HEK293 (cell line): Measurements from ENCODE around the gene SPATA16.
"Not testable (repeated sequence)": the region's sequence is repeated elsewhere in the genome, so short reads cannot be mapped to it uniquely, and the experiment has no call there.

ENCODE experiments used
- CTCF ChIA-PET: fragments of 350-600 bp; formaldehyde crosslinking; extraction: SDS; loops from one replicate; lab custom pipeline; 2021; ENCODE audit warnings: antibody characterized with exemption; lab: Yijun Ruan, JAX
- POLR2A ChIA-PET: fragments of 300-600 bp; formaldehyde crosslinking; extraction: SDS; loops from one replicate; lab custom pipeline; 2020; ENCODE audit warnings: antibody characterized with exemption, inconsistent platforms; lab: Yijun Ruan, JAX
- H3K27ac ChIP-seq: fragments of 200-500 bp; sonication (Bioruptor generic); 2 replicates; pipeline ENCODE4 v1.5.1; 2014; ENCODE audit warnings: low read depth, low read length, control low read depth, inconsistent platforms; ENCODE audit errors: extremely low read depth
- H3K36me3 ChIP-seq, 2 experiments: fragments of 200-500 bp in 1 of 2; sonication (Bioruptor generic) in 1 of 2; 1 replicate in 1 of 2; 2 replicates in 1 of 2; pipeline ENCODE4 v1.5.1; 2014 to 2017; ENCODE audit warnings: inconsistent platforms in 2 of 2, low read length in 2 of 2; ENCODE audit not compliant: control insufficient read depth in 2 of 2, insufficient read depth in 1 of 2
- H3K4me1 ChIP-seq: fragments of 200-500 bp; sonication (Bioruptor generic); 2 replicates; pipeline ENCODE4 v1.5.1; 2014; ENCODE audit warnings: mild to moderate bottlenecking, low read length, inconsistent platforms; ENCODE audit not compliant: control insufficient read depth, insufficient read depth
- H3K4me3 ChIP-seq: 2 replicates; pipeline ENCODE4 v1.5.1; 2011; ENCODE audit warnings: low read depth, mild to moderate bottlenecking, control low read depth, low read length, moderate library complexity
- H3K9me3 ChIP-seq: fragments of 200-500 bp; sonication (Bioruptor generic); 2 replicates; pipeline ENCODE4 v1.5.1; 2014; ENCODE audit warnings: low read depth, low read length, inconsistent platforms; ENCODE audit not compliant: control insufficient read depth, insufficient read depth
- KLF8 ChIP-seq: fragments of 450-650 bp; formaldehyde crosslinking; IDR thresholded peaks from 2 replicates; pipeline ENCODE4 v1.5.1; 2016; ENCODE audit warnings: missing biosample characterization, missing genetic modification characterization
- PRDM10 ChIP-seq: fragments of 450-650 bp; formaldehyde crosslinking; IDR thresholded peaks from 2 replicates; pipeline ENCODE4 v1.5.1; 2016; ENCODE audit warnings: missing biosample characterization, missing genetic modification characterization
- REPIN1 ChIP-seq: fragments of 450-650 bp; formaldehyde crosslinking; IDR thresholded peaks from 2 replicates; pipeline ENCODE4 v1.5.1; 2017; ENCODE audit warnings: missing biosample characterization, missing genetic modification characterization, low read depth
- SALL2 ChIP-seq: fragments of 450-650 bp; formaldehyde crosslinking; IDR thresholded peaks from 2 replicates; pipeline ENCODE4 v1.5.0; 2017; ENCODE audit warnings: missing biosample characterization, mild to moderate bottlenecking, missing genetic modification characterization, borderline replicate concordance
- ZBTB11 ChIP-seq: fragments of 450-650 bp; formaldehyde crosslinking; conservative IDR thresholded peaks from 2 replicates; pipeline ENCODE4 v1.5.1; 2016; ENCODE audit warnings: low read depth, missing biosample characterization, missing genetic modification characterization
- ZNF157 ChIP-seq: fragments of 450-650 bp; formaldehyde crosslinking; IDR thresholded peaks from 2 replicates; pipeline ENCODE4 v1.5.1; 2016; ENCODE audit warnings: missing biosample characterization, missing genetic modification characterization
- ZNF214 ChIP-seq: fragments of 450-650 bp; formaldehyde crosslinking; IDR thresholded peaks from 2 replicates; pipeline ENCODE4 v1.5.1; 2017; ENCODE audit warnings: missing biosample characterization, mild to moderate bottlenecking, missing genetic modification characterization, borderline replicate concordance
- ZNF221 ChIP-seq: fragments of 450-650 bp; formaldehyde crosslinking; IDR thresholded peaks from 2 replicates; pipeline ENCODE4 v1.5.1; 2017; ENCODE audit warnings: missing biosample characterization, missing genetic modification characterization, borderline replicate concordance
- ZNF350 ChIP-seq: fragments of 450-650 bp; formaldehyde crosslinking; IDR thresholded peaks from 2 replicates; pipeline ENCODE4 v1.5.0; 2017; ENCODE audit warnings: missing biosample characterization, mild to moderate bottlenecking, missing genetic modification characterization
- ZNF391 ChIP-seq: fragments of 450-650 bp; formaldehyde crosslinking; IDR thresholded peaks from 2 replicates; pipeline ENCODE4 v1.5.1; 2016; ENCODE audit warnings: low read depth, missing biosample characterization, missing genetic modification characterization, borderline replicate concordance
- ZNF404 ChIP-seq: fragments of 450-650 bp; formaldehyde crosslinking; IDR thresholded peaks from 2 replicates; pipeline ENCODE4 v1.5.1; 2017; ENCODE audit warnings: missing biosample characterization, missing genetic modification characterization
- ZNF423 ChIP-seq: fragments of 450-650 bp; formaldehyde crosslinking; IDR thresholded peaks from 2 replicates; pipeline ENCODE4 v1.5.1; 2016; ENCODE audit warnings: missing biosample characterization, missing genetic modification characterization
- ZNF544 ChIP-seq: fragments of 450-650 bp; formaldehyde crosslinking; IDR thresholded peaks from 2 replicates; pipeline ENCODE4 v1.5.0; 2017; ENCODE audit warnings: missing biosample characterization, missing genetic modification characterization
- ZNF560 ChIP-seq: fragments of 450-650 bp; formaldehyde crosslinking; IDR thresholded peaks from 2 replicates; pipeline ENCODE4 v1.5.1; 2017; ENCODE audit warnings: missing biosample characterization, missing genetic modification characterization, borderline replicate concordance
- ZNF596 ChIP-seq: fragments of 450-650 bp; IDR thresholded peaks from 2 replicates; pipeline ENCODE4 v1.5.0; 2018; ENCODE audit warnings: missing biosample characterization, mild to moderate bottlenecking, missing genetic modification characterization, moderate library complexity
- ZNF670 ChIP-seq: fragments of 450-650 bp; formaldehyde crosslinking; IDR thresholded peaks from 2 replicates; pipeline ENCODE4 v1.5.1; 2016; ENCODE audit warnings: missing biosample characterization, missing genetic modification characterization, low read depth

SPATA16 gene

GRCh38 chr3:172868582-172869200, 272.3 kb downstream of the SPATA16 start:
- Histone ChIP-seq H3K4me3 (no peak overlapping the region), H3K36me3 (no peaks in the 10 kb centered on the region), H3K27ac (no peak overlapping the region), H3K9me3 (no peaks in the 10 kb centered on the region), H3K4me1 (no peaks in the 10 kb centered on the region)
- ChIA-PET POLR2A (no interaction called here), CTCF (interaction anchor here (0.6 kb wide), 1 partner anchor 789 kb away, joined by 4 read pairs; no protein-coding TSS in a partner anchor)
- TF ChIP-seq ZNF544 (tag by site-specific recombination), result no peak
- no peak for TF ChIP-seq ZBTB11
- TF ChIP-seq SALL2, result no peak
- TF ChIP-seq REPIN1 (tag by site-specific recombination), result no peak
- TF ChIP-seq PRDM10, result no peak
- TF ChIP-seq ZNF670, result no peak
- TF ChIP-seq ZNF596 (tag by site-specific recombination), result no peak
- TF ChIP-seq KLF8 (tag by site-specific recombination), result no peak
- no peak for TF ChIP-seq ZNF560 (tag by site-specific recombination)
- TF ChIP-seq ZNF221, result no peak
- no peak for TF ChIP-seq ZNF423 (tag by site-specific recombination)
- TF ChIP-seq ZNF157 (tag by site-specific recombination), result no peak
- no peak for TF ChIP-seq ZNF404
- TF ChIP-seq ZNF391 (tag by site-specific recombination), result no peak

- H3K27ac ChIP-seq, POLR2A ChIA-PET, H3K4me3 ChIP-seq, H3K36me3 ChIP-seq, H3K9me3 ChIP-seq, H3K4me1 ChIP-seq, CTCF ChIA-PET: not testable (repeated sequence)
Measured at GRCh38 chr3:172866726-172867350, 274.2 kb downstream of the SPATA16 start.

GRCh38 chr3:172859041-172859440, 282.0 kb downstream of the SPATA16 start:
- H3K9me3 ChIP-seq, result no peaks in the 10 kb centered on the region
- H3K36me3 ChIP-seq, result no peaks in the 10 kb centered on the region
- TF ChIP-seq ZNF350 (tag by site-specific recombination), result no peak
- no peak for TF ChIP-seq ZNF214
- POLR2A ChIA-PET, result no interaction called here
- H3K4me3 ChIP-seq, result no peak overlapping the region
- H3K4me1 ChIP-seq, result no peaks in the 10 kb centered on the region
- CTCF ChIA-PET, result no interaction called here
- H3K27ac ChIP-seq, result no peak overlapping the region
